ENCODE results near the gene CASZ1. TPM values are rescaled to one million over a fixed set of nuclear protein-coding genes. Genes with fewer than 3 reads are reported as not detected.
A peak's percentile ranks its signal among the peaks of the same experiment; 100 is the strongest.

Gene CASZ1
- total RNA-seq, 1 experiment from 2014 or later, result 3.9 TPM

GRCh38 chr1:10795276-10796021, 997 bp downstream of the CASZ1 start:
- TF ChIP-seq CTCF (conservative IDR thresholded peaks at IDR 0.05), result no peak
- DNase-seq, result no peak
- no peaks in the 10 kb centered on the region for H3K36me3 Mint-ChIP-seq (ENCODE audit: insufficient read depth in 1 of 3, low read depth in 3 of 3)
- Histone ChIP-seq H2BK5ac (ENCODE audit: insufficient read length, low read length) (no peak overlapping the region), H2BK15ac (ENCODE audit: low read depth, low read length) (no peak overlapping the region), H2BK12ac (ENCODE audit: insufficient read length, low read depth, low read length) (no peak overlapping the region), H4K20me1 (ENCODE audit: control insufficient read depth, insufficient read depth, insufficient read length) (no peaks in the 10 kb centered on the region), H3T11ph (ENCODE audit: low read length) (no peak overlapping the region), H3K14ac (ENCODE audit: insufficient read depth, low read length) (no peak overlapping the region), H3K4me2 (ENCODE audit: insufficient read depth, insufficient read length, low read length) (peak overlapping the region; percentile 58), H3K4me1 (ENCODE audit: insufficient read depth, low read length) (no peaks in the 10 kb centered on the region), H3K56ac (ENCODE audit: insufficient read length, low read depth, low read length) (no peak overlapping the region), H3K23me2 (ENCODE audit: insufficient read length, low read depth, low read length, poor library complexity, severe bottlenecking) (peaks cover 25% of the 10 kb centered on the region), H3K27me3 (ENCODE audit: insufficient read depth, low read length) (peaks cover 14% of the 10 kb centered on the region; the same call in 1 of the 2 replicates), H3K18ac (ENCODE audit: insufficient read length, low read depth, low read length) (no peak overlapping the region), H3K79me2 (ENCODE audit: insufficient read depth, low read length) (no peaks in the 10 kb centered on the region), H2BK120ac (ENCODE audit: low read depth, low read length, poor library complexity, severe bottlenecking) (no peak overlapping the region), H2AK5ac (ENCODE audit: insufficient read length, low read length) (no peak overlapping the region), H3K9me3 (ENCODE audit: control insufficient read depth, low read depth, low read length) (no peaks in the 10 kb centered on the region), H3K23ac (ENCODE audit: insufficient read length, low read depth, low read length) (no peak overlapping the region), H3K4ac (ENCODE audit: low read depth, low read length) (no peak overlapping the region), H4K8ac (replicated peaks; ENCODE audit: insufficient read length, low read depth, low read length) (no peak overlapping the region), H3K27ac (ENCODE audit: insufficient read length, low read depth, low read length) (no peak overlapping the region), H2BK20ac (ENCODE audit: low read depth, low read length, poor library complexity, severe bottlenecking) (no peak overlapping the region), H2AFZ (ENCODE audit: low read length) (no peak overlapping the region), H3K79me1 (ENCODE audit: insufficient read depth, low read depth, low read length, poor library complexity, severe bottlenecking) (no peaks in the 10 kb centered on the region), H3K9ac (ENCODE audit: extremely low read depth, insufficient read length, low read length) (no peak overlapping the region), H4K5ac (ENCODE audit: insufficient read length, low read depth, low read length) (no peak overlapping the region), H4K91ac (ENCODE audit: insufficient read length, low read depth, low read length) (no peak overlapping the region)
- H3K27me3 Mint-ChIP-seq (ENCODE audit: low read depth), result peaks cover 65% of the 10 kb centered on the region
- peak overlapping the region; percentile 70 to 88 for H3K4me3 Mint-ChIP-seq
- no peak overlapping the region for H3K27ac Mint-ChIP-seq
- peaks cover 27 to 49% of the 10 kb centered on the region in 2 experiments for H3K4me1 Mint-ChIP-seq
- H3K9me3 Mint-ChIP-seq, result no peaks in the 10 kb centered on the region; a peak in 1 of 5 replicates
- no CpG with 5 or more reads among the region's 41 CpGs for WGBS (ENCODE audit: extremely low coverage, insufficient read length, low lambda C conversion rate)

Data from H9 (cell line).